Measurements from ENCODE around the gene LITAFD.
"Not testable (repeated sequence)": the region's sequence is repeated elsewhere in the genome, so short reads cannot be mapped to it uniquely, and the experiment has no call there.

LITAFD gene

GRCh38 chr16:8873866-8874195 lies 8.3 kb upstream of the LITAFD start:
- DNase-seq = not testable (repeated sequence)

GRCh38 chr16:8874388-8874787 lies 7.8 kb upstream of the LITAFD start:
- DNase-seq = no peak

DNA sequence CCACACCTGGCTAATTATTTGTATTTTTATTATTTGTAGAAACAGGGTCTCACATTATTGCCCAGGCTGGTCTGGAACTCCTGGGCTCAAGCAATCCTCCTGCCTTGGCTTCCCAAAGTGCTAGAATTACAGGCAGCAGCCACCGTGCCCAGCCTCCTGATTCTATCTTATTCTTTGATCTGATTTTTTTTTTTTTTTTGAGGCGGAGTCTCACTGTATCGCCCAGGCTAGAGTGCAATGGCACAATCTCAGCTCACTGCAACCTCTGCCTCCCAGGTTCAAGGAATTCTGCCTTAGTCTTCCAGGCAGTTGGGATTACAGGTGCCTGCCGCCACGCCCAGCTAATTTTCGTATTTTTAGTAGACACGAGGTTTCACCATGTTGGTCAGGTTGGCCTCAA lies 6.8 kb upstream of the LITAFD start:
- not testable (repeated sequence) for DNase-seq

- no peak for DNase-seq
Observed at GRCh38 chr16:8877894-8878522, 4.1 kb upstream of the LITAFD start.

DNA sequence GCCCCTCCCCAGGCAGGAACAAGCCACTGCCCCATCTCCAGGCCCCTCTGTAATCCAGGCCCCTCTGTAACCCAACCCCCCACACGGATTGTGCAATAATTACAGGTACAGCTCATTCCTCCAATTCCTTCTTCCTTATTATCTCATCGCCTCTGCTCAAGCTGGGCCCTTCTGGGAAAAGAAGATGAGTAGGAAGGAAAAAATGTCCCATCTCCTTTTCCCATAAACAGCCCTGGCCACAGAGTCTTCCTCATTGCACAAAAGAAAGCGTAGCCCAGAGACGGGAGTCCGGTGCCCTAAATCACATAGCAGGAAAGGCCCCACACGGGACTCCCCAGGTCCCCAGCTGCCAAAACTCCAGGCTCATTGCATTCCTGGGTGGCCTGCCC lies 3.6 kb upstream of the LITAFD start:
- DNase-seq = no peak

DNA sequence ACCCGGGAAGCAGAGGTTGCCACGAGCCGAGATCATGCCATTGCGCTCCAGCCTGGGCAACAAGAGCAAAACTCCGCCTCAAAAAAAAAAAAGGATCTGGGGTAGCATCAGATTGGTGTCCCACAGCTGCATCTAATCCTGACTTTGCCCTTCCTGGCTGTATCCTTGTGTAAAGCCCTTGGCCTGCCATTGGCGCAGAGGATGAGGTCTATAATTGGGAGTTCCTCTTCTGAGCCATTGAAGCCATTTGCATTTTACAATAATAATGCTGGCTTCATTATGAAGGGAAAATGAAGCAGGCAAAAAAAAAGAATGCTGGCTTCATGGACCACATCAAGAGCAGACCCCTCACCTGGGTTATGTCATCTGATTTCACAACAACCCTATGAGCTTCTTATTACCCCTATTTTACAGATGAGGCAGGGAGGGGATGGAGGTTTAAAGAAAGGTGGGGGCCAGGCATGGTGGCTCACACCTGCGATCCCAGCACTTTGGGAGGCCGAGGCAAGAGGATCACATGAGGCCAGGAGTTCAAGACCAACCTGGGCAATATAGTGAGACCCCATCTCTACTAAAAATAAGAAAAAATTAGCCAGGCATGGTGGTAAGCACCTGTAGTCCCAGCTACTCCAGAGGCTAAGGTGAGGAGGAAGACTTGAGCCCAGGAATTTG lies 1.2 kb upstream of the LITAFD start:
- DNase-seq = no peak

DNA sequence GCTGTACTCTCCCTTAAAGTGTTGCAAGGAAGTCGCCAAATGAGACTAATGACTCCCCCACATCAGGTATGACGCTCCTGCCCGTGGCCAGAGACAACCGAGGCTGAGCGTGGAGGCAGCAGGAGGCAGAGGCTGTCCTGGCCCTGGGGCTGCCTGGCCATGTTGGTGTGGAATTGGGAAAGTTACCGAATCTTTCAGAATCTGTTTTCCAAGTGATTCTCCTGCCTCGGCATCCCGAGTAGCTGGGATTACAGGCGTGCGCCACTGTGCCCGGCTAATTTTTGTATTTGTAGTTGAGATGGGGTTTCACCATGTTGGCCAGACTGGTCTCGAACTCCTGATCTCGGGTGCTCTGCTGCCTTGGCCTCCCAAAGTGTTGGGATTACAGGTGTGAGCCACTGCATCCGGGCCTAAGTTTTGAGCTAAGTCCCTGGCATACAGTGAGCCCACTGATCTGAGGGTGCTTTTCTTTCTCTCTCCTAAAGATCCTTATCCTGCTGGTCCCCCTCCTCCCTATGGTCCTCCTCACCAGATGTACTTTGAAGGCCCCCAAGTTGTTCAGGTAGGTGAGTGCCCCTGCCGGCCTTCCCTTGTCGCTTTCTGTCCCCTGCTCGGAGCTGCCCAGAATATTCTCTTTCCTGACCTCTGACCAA lies 700 bp downstream of the LITAFD start:
- no peak for DNase-seq

GRCh38 chr16:8885674-8886592 lies 3.8 kb downstream of the LITAFD start:
- DNase-seq = no peak

DNA sequence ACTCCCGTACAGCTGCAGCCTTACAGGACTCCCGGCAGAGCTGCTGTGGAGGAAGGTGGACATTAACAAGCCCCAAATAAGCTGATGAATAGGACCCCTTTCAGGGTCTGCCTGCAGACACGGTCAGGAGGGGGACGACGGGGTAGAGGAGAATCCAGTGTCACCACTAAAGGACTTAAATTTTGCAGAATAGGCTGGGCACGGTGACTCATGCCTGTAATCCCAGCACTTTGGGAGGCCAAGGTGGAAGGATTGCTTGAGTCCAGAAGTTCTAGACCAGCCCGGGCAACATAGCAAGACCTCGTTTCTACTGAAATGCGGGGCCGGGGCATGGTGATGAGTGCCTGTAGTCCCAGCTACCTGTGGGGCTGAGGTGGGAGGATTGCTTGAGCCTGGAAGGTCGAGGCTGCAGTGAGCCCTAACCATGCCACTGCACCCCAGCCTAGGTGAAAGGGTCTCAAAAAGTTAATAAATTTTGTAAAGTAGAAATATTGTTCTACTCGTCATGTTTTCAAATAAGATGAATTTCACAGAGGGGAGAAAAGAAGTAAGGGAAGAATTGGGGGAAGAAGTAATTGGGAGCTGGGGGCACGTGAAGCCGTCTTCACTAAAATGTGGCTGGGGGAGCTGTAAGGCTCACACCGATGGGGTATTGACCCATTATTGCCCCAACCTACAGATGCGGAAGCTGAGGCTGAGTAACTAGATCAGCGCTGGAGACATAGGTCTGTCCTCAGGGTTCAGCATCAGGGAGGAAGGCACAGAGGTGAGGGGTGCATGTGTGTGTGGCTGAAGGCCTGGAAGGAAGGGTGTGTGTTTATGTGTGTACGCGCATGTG lies 4.7 kb downstream of the LITAFD start:
- no peak for DNase-seq

GRCh38 chr16:8887431-8887765 lies 5.2 kb downstream of the LITAFD start:
- DNase-seq = no peak

- DNase-seq = no peak
Observed at GRCh38 chr16:8887952-8888560, 5.9 kb downstream of the LITAFD start.

DNA sequence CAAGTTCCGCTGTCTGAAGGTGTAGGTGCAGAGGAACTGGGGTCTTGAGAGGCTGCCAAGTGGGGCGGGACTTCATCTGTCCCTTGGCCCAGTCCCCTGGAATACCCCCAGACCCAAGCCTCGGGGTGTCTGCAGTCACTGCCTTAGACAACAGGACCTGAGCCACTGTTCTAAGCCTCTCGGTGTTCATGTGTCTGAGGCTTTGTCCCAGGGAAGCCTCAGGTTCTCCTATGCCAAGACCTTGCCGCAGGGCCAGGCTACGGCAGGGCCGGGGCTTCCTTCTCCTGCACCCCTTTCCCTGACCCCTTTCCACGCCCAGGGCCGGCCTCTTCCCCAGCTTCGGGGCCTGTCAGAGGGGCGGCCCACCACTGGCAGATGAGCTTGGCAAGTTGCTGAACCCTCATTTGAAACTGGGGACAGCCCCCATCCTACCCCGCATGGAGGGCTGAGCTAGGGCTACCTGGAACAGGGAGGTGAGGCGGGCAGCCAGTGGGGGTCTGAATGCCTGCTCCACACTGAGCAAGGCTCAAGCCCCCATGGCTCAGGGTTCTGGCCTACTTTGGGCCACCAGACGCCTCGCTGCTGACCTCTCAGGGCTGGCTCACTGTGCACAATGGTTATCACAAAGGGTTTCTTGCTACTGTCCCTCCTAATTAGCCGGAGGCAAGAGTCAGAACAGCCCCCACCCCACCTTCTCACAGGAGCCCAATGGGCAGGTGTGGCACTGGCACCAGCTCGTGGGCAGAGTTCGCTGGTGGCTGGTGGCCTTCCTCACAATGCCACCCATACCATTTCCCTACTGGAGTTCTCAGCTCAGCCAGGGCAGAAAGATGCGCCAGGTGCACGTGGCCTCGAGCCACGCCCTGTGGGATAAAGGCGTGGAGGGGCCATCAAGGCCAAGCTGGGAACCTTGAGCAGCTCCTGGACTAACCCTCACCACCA lies 7.1 kb downstream of the LITAFD start:
- no peak for DNase-seq

DNA sequence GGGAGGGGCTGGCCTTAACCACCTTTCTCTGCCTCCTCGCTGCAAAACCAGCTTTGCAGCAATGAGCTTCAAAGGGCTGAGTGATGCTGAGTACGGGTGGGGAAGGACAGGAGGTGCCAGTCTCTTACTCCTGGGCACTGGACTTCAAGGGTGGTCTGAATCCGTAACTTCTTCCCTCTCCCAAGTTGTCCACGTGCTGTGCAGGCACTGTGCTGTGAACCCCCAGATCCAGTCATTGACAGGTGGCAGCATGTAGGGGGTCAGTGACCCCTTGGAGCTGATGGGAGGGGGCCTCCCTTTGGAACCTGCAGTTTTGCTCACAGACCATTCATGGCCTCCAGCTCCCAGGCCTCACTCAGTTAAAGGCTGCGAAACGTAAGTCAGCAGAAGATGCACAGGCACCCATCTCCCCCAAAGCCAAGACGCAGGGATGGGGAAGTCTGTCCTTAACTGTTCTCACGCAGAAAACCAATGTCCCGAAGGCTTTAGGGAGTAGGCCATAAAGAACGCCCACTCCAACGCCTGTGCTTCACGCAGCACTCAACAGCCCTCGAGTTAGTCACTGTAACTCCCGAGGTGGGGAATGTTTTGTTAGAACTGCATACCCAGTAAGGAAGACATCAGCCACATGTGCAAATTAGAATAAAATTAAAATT lies 7.9 kb downstream of the LITAFD start:
- no peak for DNase-seq

DNA sequence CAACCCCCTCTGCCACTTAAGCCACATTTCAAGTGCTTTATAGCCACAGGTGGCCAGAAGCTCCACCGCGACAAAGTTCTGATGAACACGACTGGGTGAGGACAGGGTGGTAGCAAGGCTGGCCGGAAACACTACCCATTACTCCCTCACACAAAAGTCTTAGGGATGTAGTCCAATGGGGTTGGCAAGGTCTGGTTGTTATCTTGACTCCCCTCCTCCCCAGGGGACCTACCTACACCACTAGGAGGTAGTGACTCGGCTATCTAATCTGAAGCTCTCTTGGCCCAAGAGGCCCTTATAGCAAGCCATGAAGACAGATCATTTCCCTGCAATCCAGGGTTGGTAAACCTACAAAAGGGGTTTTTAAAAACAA lies 8.4 kb downstream of the LITAFD start:
- DNase-seq = no peak

DNA sequence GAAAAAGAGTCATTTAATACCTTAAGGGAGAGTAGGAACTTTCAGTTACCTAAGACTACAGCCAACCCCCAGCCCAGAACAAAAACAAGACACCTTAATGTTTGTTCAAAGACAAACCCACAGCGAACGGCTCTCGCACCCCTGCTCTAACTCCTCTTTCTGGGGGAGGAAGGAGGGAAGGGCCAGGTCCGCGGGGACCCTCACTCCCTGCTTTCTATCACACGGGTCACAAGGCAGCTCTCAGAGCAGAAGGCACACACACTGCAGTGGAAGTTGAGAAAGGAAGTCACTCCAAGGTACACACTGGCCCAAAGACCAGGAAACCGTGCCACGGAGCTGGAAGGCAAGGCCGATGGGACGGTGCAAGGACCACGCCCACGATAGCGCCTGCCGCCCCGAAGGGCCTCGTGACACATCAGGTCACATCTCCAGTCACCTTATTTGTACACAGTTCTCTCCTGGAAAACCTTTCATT lies 10.0 kb downstream of the LITAFD start:
- DNase-seq = no peak

DNA sequence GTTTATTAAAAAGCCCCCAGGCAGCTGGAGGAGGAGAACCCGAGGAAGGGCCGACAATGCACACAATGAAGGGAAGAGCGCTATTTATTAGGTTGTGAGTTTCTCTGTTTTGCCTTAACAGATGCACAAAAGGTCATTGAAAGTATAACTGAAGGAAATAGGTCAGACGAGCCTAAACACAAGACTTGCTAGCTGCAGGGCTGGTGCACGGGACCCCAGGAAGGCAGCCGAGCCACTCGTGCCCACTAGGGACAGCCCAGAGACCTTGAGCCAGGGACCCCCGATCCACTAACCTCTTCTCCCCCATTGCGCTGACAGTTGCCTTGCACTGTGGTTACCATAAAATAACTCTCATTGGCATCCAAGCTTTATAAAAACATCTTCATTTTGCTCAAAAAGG lies 11.3 kb downstream of the LITAFD start:
- no peak for DNase-seq

DNA sequence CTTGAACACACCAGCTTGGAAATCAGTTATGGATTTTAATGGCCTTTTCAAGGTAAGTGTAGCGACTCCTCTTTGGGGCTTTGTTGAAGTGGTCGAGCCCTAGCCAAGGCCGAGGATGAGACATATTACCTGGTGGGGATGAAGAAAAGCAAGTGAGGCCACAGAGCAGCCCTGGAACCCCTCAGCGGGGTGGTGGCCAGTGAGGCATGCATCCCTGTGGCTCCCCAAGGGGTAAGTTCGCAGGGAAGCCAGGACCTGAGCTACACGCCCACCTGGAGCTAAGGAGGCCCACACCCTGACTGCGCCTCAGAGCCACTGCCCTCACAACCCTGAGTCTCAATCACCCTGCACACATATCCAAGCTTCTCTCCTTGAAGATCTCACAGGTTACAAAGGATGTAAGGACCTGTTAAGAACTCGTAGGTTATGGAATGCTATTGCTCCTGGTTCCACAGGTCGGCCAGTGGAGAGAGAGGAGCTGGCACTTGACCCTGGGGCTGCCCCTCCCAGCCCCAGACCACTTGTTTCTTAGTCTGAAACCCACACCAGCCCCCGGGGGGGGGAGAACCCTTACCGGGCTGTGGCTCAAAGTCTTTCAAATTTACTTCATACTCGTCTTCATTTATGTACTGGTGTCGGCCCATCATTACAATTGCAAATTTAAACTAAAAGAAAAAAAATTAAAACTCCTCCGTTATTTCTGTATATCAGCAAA lies 12.0 kb downstream of the LITAFD start:
- no peak for DNase-seq

DNA sequence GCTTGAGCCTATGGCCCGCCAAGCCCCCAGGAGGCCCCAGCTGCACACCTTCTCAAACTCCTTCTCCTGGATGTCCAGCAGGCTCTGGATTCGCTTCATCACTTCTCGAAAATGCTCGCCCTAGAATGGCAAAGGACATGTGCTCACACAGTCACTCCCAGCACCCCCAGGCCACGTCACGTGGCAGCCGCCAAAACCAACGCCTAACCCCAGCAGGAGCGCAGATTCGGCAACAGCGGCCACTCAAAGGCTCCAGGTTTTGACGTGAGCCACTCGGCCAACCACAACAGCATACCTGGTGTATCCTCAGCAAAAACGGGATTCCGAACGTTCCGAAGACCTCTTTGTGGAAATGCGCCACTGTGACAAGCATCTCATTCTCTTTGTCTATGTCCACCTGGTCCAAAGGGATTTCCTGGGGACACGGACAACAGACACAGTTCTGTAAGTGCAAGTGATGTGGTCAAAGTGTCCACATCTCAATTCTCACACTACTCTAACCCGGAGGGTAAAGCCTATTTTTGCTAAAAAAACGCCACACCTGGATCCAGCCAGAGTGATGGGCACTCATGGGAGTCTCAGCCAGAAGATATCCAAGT lies 12.7 kb downstream of the LITAFD start:
- no peak for DNase-seq

DNA sequence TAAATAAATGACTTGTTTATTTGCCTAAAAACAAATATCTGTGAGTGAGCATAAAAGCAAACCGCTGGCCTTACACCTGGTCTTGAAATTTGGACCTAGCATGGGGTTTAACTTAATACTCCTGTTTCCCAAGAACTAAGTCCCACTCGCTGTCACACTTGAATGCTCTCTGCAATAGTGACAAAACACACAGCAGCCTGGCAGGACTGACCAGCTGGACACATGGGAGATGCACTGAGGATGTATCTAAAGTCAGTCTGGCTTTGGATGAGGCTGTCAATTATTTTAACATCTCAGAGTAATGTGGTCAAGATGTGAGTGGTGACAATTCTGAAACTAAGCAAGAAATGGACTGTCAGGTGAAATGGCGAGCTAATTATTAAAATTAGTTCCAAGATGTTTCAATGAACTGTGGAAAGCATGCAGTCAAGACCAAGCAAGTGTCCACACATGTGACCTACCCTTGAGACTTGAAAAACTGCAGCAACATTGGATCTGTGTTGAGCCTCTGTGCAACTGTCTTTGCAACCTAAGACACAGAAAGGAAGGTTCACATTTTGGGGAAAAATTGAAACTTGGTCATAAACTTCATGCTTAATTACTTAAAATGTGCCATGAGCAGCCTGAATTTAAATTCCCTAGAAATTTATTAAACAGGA lies 16.6 kb downstream of the LITAFD start:
- no peak for DNase-seq

Data from activated CD4-positive, alpha-beta T cell treated with anti-CD3 and anti-CD28 coated beads for 1 hour (primary cell).